ENCODE results near the gene HIGD2A. TPM values are rescaled to one million over a fixed set of nuclear protein-coding genes. Genes with fewer than 3 reads are reported as not detected.

Gene HIGD2A
- polyA plus RNA-seq, 3 donors, result 101 to 298 (median 260) TPM

DNA sequence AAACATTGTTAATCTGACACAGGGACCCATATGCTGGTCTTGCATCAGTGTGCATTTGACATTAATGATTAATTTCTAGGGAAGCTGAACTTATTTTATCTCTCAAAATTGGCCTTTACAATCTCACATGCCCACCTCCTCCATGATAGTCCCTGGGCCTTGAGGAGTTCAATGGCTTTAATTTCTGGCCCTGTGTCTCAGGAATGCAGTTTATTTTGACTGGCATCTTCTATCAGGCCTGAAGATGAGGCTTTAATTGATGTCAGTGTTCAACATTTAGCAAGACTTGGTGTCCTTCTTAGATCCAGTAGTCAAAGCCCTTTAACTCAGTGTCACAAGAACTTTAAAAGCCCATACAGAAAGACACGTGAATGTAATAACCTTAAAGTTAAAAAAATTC is 38.3 kb downstream of the HIGD2A start:
- Histone ChIP-seq H3K4me2 (replicated peaks; ENCODE audit: extremely low read depth, low read length, poor library complexity, severe bottlenecking) (no peak overlapping the region), H3K9me3 (replicated peaks in 1 of 2; ENCODE audit: control insufficient read depth in 1 of 2, insufficient read depth in 1 of 2, low read length in 2 of 2) (peaks cover 0 to 4% of the 10 kb centered on the region in 2 donors), H3K36me3 (replicated peaks in 1 of 2; ENCODE audit: control insufficient read depth in 1 of 2, insufficient read depth in 2 of 2, low read length in 2 of 2) (no peaks in the 10 kb centered on the region), H3K9ac (ENCODE audit: insufficient read depth, low read length, poor library complexity, severe bottlenecking) (no peak overlapping the region), H3K4me3 (replicated peaks in 1 of 3; ENCODE audit: low read depth in 2 of 3, low read length in 3 of 3) (no peak overlapping the region), H3K4me1 (ENCODE audit: control insufficient read depth in 1 of 2, insufficient read depth in 2 of 2, low read length in 2 of 2) (peaks cover 5 to 6% of the 10 kb centered on the region in 2 donors), H3K79me2 (ENCODE audit: insufficient read depth, low read length) (no peaks in the 10 kb centered on the region), H3K27ac (ENCODE audit: low read depth in 1 of 2, low read length in 2 of 2) (no peak overlapping the region), H2AFZ (ENCODE audit: insufficient read depth, low read depth, low read length, poor library complexity, severe bottlenecking) (no peak overlapping the region), H4K20me1 (ENCODE audit: insufficient read depth, low read length) (no peaks in the 10 kb centered on the region), H3K27me3 (ENCODE audit: control insufficient read depth in 2 of 2, insufficient read depth in 2 of 2, low read length in 2 of 2) (no peaks in the 10 kb centered on the region)
- Mint-ChIP-seq H3K4me3 (no peak overlapping the region), H3K9me3 (peaks cover 0 to 12% (median 7%) of the 10 kb centered on the region in 7 donors), H3K36me3 (no peaks in the 10 kb centered on the region), H3K4me1 (peaks cover 14% of the 10 kb centered on the region), H3K27ac (no peak overlapping the region), H3K27me3 (ENCODE audit: low read depth in 3 of 3) (no peaks in the 10 kb centered on the region)
- intact Hi-C loops (cut with micrococcal nuclease), result no loop called here
- TF ChIP-seq, protein P1, sequence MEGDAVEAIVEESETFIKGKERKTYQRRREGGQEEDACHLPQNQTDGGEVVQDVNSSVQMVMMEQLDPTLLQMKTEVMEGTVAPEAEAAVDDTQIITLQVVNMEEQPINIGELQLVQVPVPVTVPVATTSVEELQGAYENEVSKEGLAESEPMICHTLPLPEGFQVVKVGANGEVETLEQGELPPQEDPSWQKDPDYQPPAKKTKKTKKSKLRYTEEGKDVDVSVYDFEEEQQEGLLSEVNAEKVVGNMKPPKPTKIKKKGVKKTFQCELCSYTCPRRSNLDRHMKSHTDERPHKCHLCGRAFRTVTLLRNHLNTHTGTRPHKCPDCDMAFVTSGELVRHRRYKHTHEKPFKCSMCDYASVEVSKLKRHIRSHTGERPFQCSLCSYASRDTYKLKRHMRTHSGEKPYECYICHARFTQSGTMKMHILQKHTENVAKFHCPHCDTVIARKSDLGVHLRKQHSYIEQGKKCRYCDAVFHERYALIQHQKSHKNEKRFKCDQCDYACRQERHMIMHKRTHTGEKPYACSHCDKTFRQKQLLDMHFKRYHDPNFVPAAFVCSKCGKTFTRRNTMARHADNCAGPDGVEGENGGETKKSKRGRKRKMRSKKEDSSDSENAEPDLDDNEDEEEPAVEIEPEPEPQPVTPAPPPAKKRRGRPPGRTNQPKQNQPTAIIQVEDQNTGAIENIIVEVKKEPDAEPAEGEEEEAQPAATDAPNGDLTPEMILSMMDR (IDR thresholded peaks at IDR 0.05), result no peak
- DNase-seq, result no peak
- no CpG with 5 or more reads among the region's 1 CpG for WGBS (ENCODE audit: insufficient coverage)

DNA sequence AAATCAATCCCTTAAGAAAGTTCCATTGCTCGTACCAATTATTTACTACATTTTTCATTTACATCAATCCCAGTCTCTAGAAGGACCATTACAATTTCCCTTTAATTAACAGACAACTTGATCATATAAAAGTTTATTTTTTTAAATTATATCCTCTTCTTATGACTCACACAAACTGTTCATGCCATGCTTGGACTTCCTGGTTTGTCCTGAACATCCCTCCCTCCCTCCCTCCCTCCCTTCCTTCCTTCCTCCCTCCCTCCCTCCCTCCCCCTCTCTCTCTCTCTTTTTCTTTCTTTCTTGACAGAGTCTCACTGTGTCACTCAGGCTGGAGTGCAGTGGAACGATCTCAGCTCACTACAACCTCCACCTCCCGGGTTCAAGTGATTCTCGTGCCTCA is 39.4 kb downstream of the HIGD2A start:
- Histone ChIP-seq H3K9me3 (replicated peaks in 1 of 2; ENCODE audit: control insufficient read depth in 1 of 2, insufficient read depth in 1 of 2, low read length in 2 of 2) (peaks cover 0 to 4% of the 10 kb centered on the region in 2 donors), H3K4me3 (replicated peaks in 1 of 3; ENCODE audit: low read depth in 2 of 3, low read length in 3 of 3) (no peak overlapping the region), H3K9ac (ENCODE audit: insufficient read depth, low read length, poor library complexity, severe bottlenecking) (no peak overlapping the region), H3K27ac (ENCODE audit: low read depth in 1 of 2, low read length in 2 of 2) (no peak overlapping the region), H2AFZ (ENCODE audit: insufficient read depth, low read depth, low read length, poor library complexity, severe bottlenecking) (no peak overlapping the region), H3K4me1 (ENCODE audit: control insufficient read depth in 1 of 2, insufficient read depth in 2 of 2, low read length in 2 of 2) (peaks cover 5 to 6% of the 10 kb centered on the region in 2 donors), H3K36me3 (replicated peaks in 1 of 2; ENCODE audit: control insufficient read depth in 1 of 2, insufficient read depth in 2 of 2, low read length in 2 of 2) (no peaks in the 10 kb centered on the region), H3K27me3 (ENCODE audit: control insufficient read depth in 2 of 2, insufficient read depth in 2 of 2, low read length in 2 of 2) (no peaks in the 10 kb centered on the region), H3K4me2 (replicated peaks; ENCODE audit: extremely low read depth, low read length, poor library complexity, severe bottlenecking) (no peak overlapping the region), H4K20me1 (ENCODE audit: insufficient read depth, low read length) (no peaks in the 10 kb centered on the region), H3K79me2 (ENCODE audit: insufficient read depth, low read length) (no peaks in the 10 kb centered on the region)
- intact Hi-C loops (cut with micrococcal nuclease), result no loop called here
- no CpG with 5 or more reads among the region's 4 CpGs for WGBS (ENCODE audit: insufficient coverage)
- no peaks in the 10 kb centered on the region for H3K36me3 Mint-ChIP-seq
- no peak for DNase-seq
- H3K4me3 Mint-ChIP-seq, result no peak overlapping the region
- H3K4me1 Mint-ChIP-seq, result peaks cover 14% of the 10 kb centered on the region
- H3K27ac Mint-ChIP-seq, result no peak overlapping the region
- TF ChIP-seq, protein P1 (IDR thresholded peaks at IDR 0.05), result no peak
- H3K27me3 Mint-ChIP-seq (ENCODE audit: low read depth in 3 of 3), result no peaks in the 10 kb centered on the region
- peaks cover 0 to 14% (median 8%) of the 10 kb centered on the region in 7 donors for H3K9me3 Mint-ChIP-seq
